Ovary (tissue), 3 donors: ENCODE results near the gene JADE2.

Experiments used
- CTCF ChIP-seq, 3 donors: fragments of 450-650 bp in 2 of 3; fragments of 200-600 bp in 1 of 3; IDR thresholded peaks; one replicate each; pipeline versions ENCODE4 v1.5.1 to v1.8.0; 2016 to 2022; ENCODE audit warnings: antibody characterized with exemption in 3 of 3, mild to moderate bottlenecking in 1 of 3
- POLR2A ChIP-seq: fragments of 450-650 bp; IDR thresholded peaks from one replicate; pipeline ENCODE4 v1.6.1; 2017; ENCODE audit warnings: antibody characterized with exemption, mild to moderate bottlenecking, moderate library complexity
- donor health status: DM: no; HTN: no; CAD: no.

GRCh38 chr5:134584662-134585061, 59.2 kb downstream of the JADE2 start:
- TF ChIP-seq CTCF (IDR thresholded peaks at IDR 0.05) = no peak
- no peak for TF ChIP-seq POLR2A
